ENCODE measurements around the gene ZBTB34. TPM values are rescaled to one million over a fixed set of nuclear protein-coding genes. Genes with fewer than 3 reads are reported as not detected.
A peak's percentile ranks its signal among the peaks of the same experiment; 100 is the strongest.

The ZBTB34 gene
- total RNA-seq, 3 donors from 2014 or later: 4.3 to 4.9 (median 4.8) TPM

- DNase-seq (no peak), ATAC-seq (no peak)
- Mint-ChIP-seq H3K4me3 (no peak overlapping the region), H3K27me3 (ENCODE audit: low read depth) (peaks cover 5% of the 10 kb centered on the region), H3K4me1 (ENCODE audit: low read depth) (no peaks in the 10 kb centered on the region), H3K36me3 (ENCODE audit: insufficient read depth) (no peaks in the 10 kb centered on the region), H3K9me3 (peaks cover 7% of the 10 kb centered on the region)
Measured at GRCh38 chr9:126906091-126906490, 45.7 kb downstream of the ZBTB34 start.

GRCh38 chr9:126907058-126907457, 46.6 kb downstream of the ZBTB34 start:
- Mint-ChIP-seq H3K4me3 (no peak overlapping the region), H3K4me1 (ENCODE audit: low read depth) (no peaks in the 10 kb centered on the region), H3K36me3 (ENCODE audit: insufficient read depth) (no peaks in the 10 kb centered on the region), H3K27me3 (ENCODE audit: low read depth) (peaks cover 7% of the 10 kb centered on the region), H3K9me3 (peaks cover 4% of the 10 kb centered on the region)
- DNase-seq (no peak), ATAC-seq (no peak)

- peaks cover 4% of the 10 kb centered on the region for H3K27me3 Mint-ChIP-seq (ENCODE audit: low read depth)
- peak within 1 kb of the TSS; percentile 72 for H3K4me3 Mint-ChIP-seq
- DNase-seq (peak; percentile 81), ATAC-seq (peak; percentile 98 to 99)
- H3K9me3 Mint-ChIP-seq: peaks cover 4% of the 10 kb centered on the region
- no peaks in the 10 kb centered on the region for H3K36me3 Mint-ChIP-seq (ENCODE audit: insufficient read depth)
- peaks cover 8% of the 10 kb centered on the region for H3K4me1 Mint-ChIP-seq (ENCODE audit: low read depth)
Measured at GRCh38 chr9:126914458-126915280, 54.2 kb downstream of the ZBTB34 start, which contains the start of gene RALGPS1. Gene RALGPS1, plus strand, starts transcription at chr9:126914782. Its CDS starts 47,508 bp downstream, at chr9:126962290.

- DNase-seq: peak; percentile 32
Measured at GRCh38 chr9:126915281-126915816, 54.9 kb downstream of the ZBTB34 start.

GRCh38 chr9:126915846-126916543, 55.6 kb downstream of the ZBTB34 start:
- H3K4me3 Mint-ChIP-seq: peak overlapping the region; percentile 62
- no peak for ATAC-seq
- peaks cover 4% of the 10 kb centered on the region for H3K27me3 Mint-ChIP-seq (ENCODE audit: low read depth)
- no peak for DNase-seq
- no peaks in the 10 kb centered on the region for H3K36me3 Mint-ChIP-seq (ENCODE audit: insufficient read depth)
- H3K4me1 Mint-ChIP-seq (ENCODE audit: low read depth): peaks cover 8% of the 10 kb centered on the region
- peaks cover 4% of the 10 kb centered on the region for H3K9me3 Mint-ChIP-seq

More at GRCh38 chr9:126915281-126915816, 54.9 kb downstream of the ZBTB34 start:
- Mint-ChIP-seq H3K27me3 (ENCODE audit: low read depth) (peaks cover 4% of the 10 kb centered on the region), H3K4me1 (ENCODE audit: low read depth) (peaks cover 8% of the 10 kb centered on the region), H3K9me3 (peaks cover 4% of the 10 kb centered on the region), H3K4me3 (peak overlapping the region; percentile 62), H3K36me3 (ENCODE audit: insufficient read depth) (no peaks in the 10 kb centered on the region)
- peak in 1 of 2 donors; percentile 7 for ATAC-seq

- Mint-ChIP-seq H3K9me3 (no peaks in the 10 kb centered on the region), H3K27me3 (ENCODE audit: low read depth) (peaks cover 2% of the 10 kb centered on the region), H3K36me3 (ENCODE audit: insufficient read depth) (peaks cover 2% of the 10 kb centered on the region)
Measured at GRCh38 chr9:126916909-126917308, 56.5 kb downstream of the ZBTB34 start.

GRCh38 chr9:126919193-126919592, 58.8 kb downstream of the ZBTB34 start:
- Mint-ChIP-seq H3K4me1 (ENCODE audit: low read depth) (peaks cover 8% of the 10 kb centered on the region), H3K9me3 (no peaks in the 10 kb centered on the region), H3K27me3 (ENCODE audit: low read depth) (no peaks in the 10 kb centered on the region), H3K36me3 (ENCODE audit: insufficient read depth) (peaks cover 2% of the 10 kb centered on the region), H3K4me3 (no peak overlapping the region)
- no peak for DNase-seq
- no peak for ATAC-seq

More at GRCh38 chr9:126916909-126917308, 56.5 kb downstream of the ZBTB34 start:
- ATAC-seq (no peak), DNase-seq (no peak)
- H3K4me3 Mint-ChIP-seq: peak overlapping the region; percentile 29
- peaks cover 8% of the 10 kb centered on the region for H3K4me1 Mint-ChIP-seq (ENCODE audit: low read depth)

GRCh38 chr9:126925876-126926275, 65.4 kb downstream of the ZBTB34 start:
- ATAC-seq: no peak
- no peaks in the 10 kb centered on the region for H3K4me1 Mint-ChIP-seq (ENCODE audit: low read depth)
- no peak overlapping the region for H3K4me3 Mint-ChIP-seq
- no peaks in the 10 kb centered on the region for H3K27me3 Mint-ChIP-seq (ENCODE audit: low read depth)
- H3K9me3 Mint-ChIP-seq: no peaks in the 10 kb centered on the region
- peaks cover 2% of the 10 kb centered on the region for H3K36me3 Mint-ChIP-seq (ENCODE audit: insufficient read depth)
- no peak for DNase-seq

- H3K9me3 Mint-ChIP-seq: no peaks in the 10 kb centered on the region
Measured at GRCh38 chr9:126926364-126926763, 65.9 kb downstream of the ZBTB34 start.

GRCh38 chr9:126927419-126927818, 67.0 kb downstream of the ZBTB34 start:
- Mint-ChIP-seq H3K36me3 (ENCODE audit: insufficient read depth) (no peaks in the 10 kb centered on the region), H3K4me1 (ENCODE audit: low read depth) (no peaks in the 10 kb centered on the region), H3K4me3 (no peak overlapping the region), H3K9me3 (no peaks in the 10 kb centered on the region), H3K27me3 (ENCODE audit: low read depth) (no peaks in the 10 kb centered on the region)
- ATAC-seq (no peak), DNase-seq (no peak)

More at GRCh38 chr9:126926364-126926763, 65.9 kb downstream of the ZBTB34 start:
- no peaks in the 10 kb centered on the region for H3K4me1 Mint-ChIP-seq (ENCODE audit: low read depth)
- H3K27me3 Mint-ChIP-seq (ENCODE audit: low read depth): no peaks in the 10 kb centered on the region
- no peak for DNase-seq
- no peak overlapping the region for H3K4me3 Mint-ChIP-seq
- ATAC-seq: no peak
- peaks cover 2% of the 10 kb centered on the region for H3K36me3 Mint-ChIP-seq (ENCODE audit: insufficient read depth)

GRCh38 chr9:126932871-126933321, 72.5 kb downstream of the ZBTB34 start:
- H3K4me3 Mint-ChIP-seq: no peak overlapping the region

GRCh38 chr9:126933334-126933980, 73.0 kb downstream of the ZBTB34 start:
- H3K4me1 Mint-ChIP-seq (ENCODE audit: low read depth): no peaks in the 10 kb centered on the region
- ATAC-seq (no peak), DNase-seq (no peak)
- no peaks in the 10 kb centered on the region for H3K27me3 Mint-ChIP-seq (ENCODE audit: low read depth)
- H3K9me3 Mint-ChIP-seq: peaks cover 3% of the 10 kb centered on the region
- H3K4me3 Mint-ChIP-seq: no peak overlapping the region
- H3K36me3 Mint-ChIP-seq (ENCODE audit: insufficient read depth): no peaks in the 10 kb centered on the region

More at GRCh38 chr9:126932871-126933321, 72.5 kb downstream of the ZBTB34 start:
- Mint-ChIP-seq H3K27me3 (ENCODE audit: low read depth) (no peaks in the 10 kb centered on the region), H3K4me1 (ENCODE audit: low read depth) (no peaks in the 10 kb centered on the region), H3K36me3 (ENCODE audit: insufficient read depth) (no peaks in the 10 kb centered on the region), H3K9me3 (peaks cover 3% of the 10 kb centered on the region)
- DNase-seq: no peak
- no peak for ATAC-seq

GRCh38 chr9:126934441-126934840, 74.0 kb downstream of the ZBTB34 start:
- Mint-ChIP-seq H3K36me3 (ENCODE audit: insufficient read depth) (no peaks in the 10 kb centered on the region), H3K9me3 (peaks cover 3% of the 10 kb centered on the region), H3K4me1 (ENCODE audit: low read depth) (no peaks in the 10 kb centered on the region), H3K27me3 (ENCODE audit: low read depth) (no peaks in the 10 kb centered on the region), H3K4me3 (no peak overlapping the region)
- DNase-seq (no peak), ATAC-seq (no peak)

Data from activated T-cell treated with anti-CD3 and anti-CD28 coated beads, Interleukin-2, amount 50 U/mL, for 4 hours (primary cell).